Breast epithelium (tissue), 4 donors: ENCODE measurements around the gene SPATA1. TPM values are rescaled to one million over a fixed set of nuclear protein-coding genes. Genes with fewer than 3 reads are reported as not detected.

Experiments used
- DNase-seq, 2 donors: peaks; one replicate each; pipeline ENCODE4 v3.0.0-alpha.2; 2019; ENCODE audit warnings: low spot score in 2 of 2
- H3K27ac ChIP-seq, 2 donors: fragments of 200-600 bp; sonication (generic) in 1 of 2; one replicate each; pipeline ENCODE4 v1.5.1; 2016 to 2019; ENCODE audit warnings: mild to moderate bottlenecking in 1 of 2
- H3K27me3 ChIP-seq, 2 donors: fragments of 200-600 bp; sonication (generic) in 1 of 2; one replicate each; pipeline versions ENCODE4 v1.5.1 to v1.6.0; 2017 to 2019; ENCODE audit warnings: control low read depth in 1 of 2, mild to moderate bottlenecking in 1 of 2
- H3K36me3 ChIP-seq: fragments of 200-600 bp; one replicate; pipeline ENCODE4 v1.5.1; 2019
- H3K4me1 ChIP-seq, 2 donors: fragments of 200-600 bp; sonication (generic); one replicate each; pipeline ENCODE4 v1.5.1; 2016 to 2019; ENCODE audit warnings: control low read depth in 1 of 2
- H3K4me3 ChIP-seq, 3 donors: fragments of 200-600 bp; sonication (generic); 1 replicate in 2 of 3; 2 replicates in 1 of 3; pipeline ENCODE4 v1.5.1; 2016 to 2019; ENCODE audit warnings: mild to moderate bottlenecking in 3 of 3, moderate library complexity in 2 of 3
- H3K9me3 ChIP-seq, 2 donors: fragments of 200-600 bp; sonication (generic) in 1 of 2; one replicate each; pipeline ENCODE4 v1.5.1; 2016 to 2019; ENCODE audit warnings: control low read depth in 1 of 2
- CTCF ChIP-seq, 3 donors: fragments of 450-650 bp; IDR thresholded peaks; one replicate each; pipeline ENCODE4 v1.5.1; 2016 to 2017; ENCODE audit warnings: antibody characterized with exemption in 3 of 3, mild to moderate bottlenecking in 3 of 3, moderate library complexity in 3 of 3
- POLR2A ChIP-seq: fragments of 450-650 bp; IDR thresholded peaks from one replicate; pipeline ENCODE4 v1.6.1; 2016; ENCODE audit warnings: antibody characterized with exemption, mild to moderate bottlenecking, moderate library complexity
- POLR2AphosphoS5 ChIP-seq, 3 donors: sonication (generic); formaldehyde crosslinking; IDR thresholded peaks; one replicate each; pipeline ENCODE4 v1.6.1; 2017; ENCODE audit warnings: antibody characterized with exemption in 3 of 3
- intact Hi-C: fragments of 100-400 bp; cut with DNase I; formaldehyde crosslinking; loops from one replicate; pipeline ENCODE4 v1.15.1; 2023; ENCODE audit warnings: low total_unique reads
- total RNA-seq, 3 donors: library from RNA; depleted of rRNA; stranded (reverse); fragments of >200 nt; gene quantifications; one replicate each; pipeline ENCODE4 v1.1.0, GENCODE V29; 2016

SPATA1 gene
- total RNA-seq, 3 donors from 2014 or later: 0.16 to 1.0 (median 0.33) TPM

GRCh38 chr1:84550826-84551225 lies 44.6 kb downstream of the SPATA1 start:
- TF ChIP-seq CTCF (IDR thresholded peaks at IDR 0.05) (no peak), POLR2A (no peak), POLR2AphosphoS5 (IDR thresholded peaks at IDR 0.05) (no peak)
- H3K9me3 ChIP-seq: no peaks in the 10 kb centered on the region
- DNase-seq: no peak
- H3K4me3 ChIP-seq: no peak overlapping the region
- H3K4me1 ChIP-seq: no peaks in the 10 kb centered on the region
- no peaks in the 10 kb centered on the region for H3K27me3 ChIP-seq
- H3K27ac ChIP-seq: no peak overlapping the region
- intact Hi-C loops: no loop called here
- no peaks in the 10 kb centered on the region for H3K36me3 ChIP-seq

- no peak overlapping the region for H3K4me3 ChIP-seq
- TF ChIP-seq CTCF (IDR thresholded peaks at IDR 0.05) (no peak), POLR2AphosphoS5 (IDR thresholded peaks at IDR 0.05) (no peak), POLR2A (no peak)
- DNase-seq: no peak
- no peaks in the 10 kb centered on the region for H3K27me3 ChIP-seq
- H3K27ac ChIP-seq: no peak overlapping the region
- no peaks in the 10 kb centered on the region for H3K9me3 ChIP-seq
- intact Hi-C loops: no loop called here
- H3K36me3 ChIP-seq: no peaks in the 10 kb centered on the region
- no peaks in the 10 kb centered on the region for H3K4me1 ChIP-seq
Measured at GRCh38 chr1:84569216-84569615, 63.0 kb downstream of the SPATA1 start.

GRCh38 chr1:84570436-84571149 lies 64.4 kb downstream of the SPATA1 start:
- Histone ChIP-seq H3K4me1 (no peaks in the 10 kb centered on the region), H3K36me3 (no peaks in the 10 kb centered on the region), H3K27ac (no peak overlapping the region), H3K9me3 (no peaks in the 10 kb centered on the region), H3K27me3 (no peaks in the 10 kb centered on the region), H3K4me3 (no peak overlapping the region)
- TF ChIP-seq POLR2A (no peak), CTCF (IDR thresholded peaks at IDR 0.05) (no peak), POLR2AphosphoS5 (IDR thresholded peaks at IDR 0.05) (no peak)
- intact Hi-C loops: loop anchor here (10.0 kb wide), 1 partner anchor 66 kb away; the partner anchor contains the start of genes GNG5 and SPATA1
- no peak for DNase-seq

- Histone ChIP-seq H3K36me3 (no peaks in the 10 kb centered on the region), H3K4me1 (no peaks in the 10 kb centered on the region), H3K9me3 (no peaks in the 10 kb centered on the region), H3K27ac (no peak overlapping the region), H3K27me3 (no peaks in the 10 kb centered on the region), H3K4me3 (no peak overlapping the region)
- no peak for DNase-seq
- TF ChIP-seq CTCF (IDR thresholded peaks at IDR 0.05): no peak
- no peak for TF ChIP-seq POLR2A
- no peak for TF ChIP-seq POLR2AphosphoS5 (IDR thresholded peaks at IDR 0.05)
- intact Hi-C loops: loop anchor here (10.0 kb wide), 1 partner anchor 66 kb away; the partner anchor contains the start of genes GNG5 and SPATA1
Measured at GRCh38 chr1:84571150-84571535, 65.0 kb downstream of the SPATA1 start.

- Histone ChIP-seq H3K36me3 (no peaks in the 10 kb centered on the region), H3K4me1 (no peaks in the 10 kb centered on the region), H3K9me3 (no peaks in the 10 kb centered on the region), H3K4me3 (peak overlapping the region; percentile 57 to 78 (median 75)), H3K27ac (peak overlapping the region; percentile 94 to 97), H3K27me3 (no peaks in the 10 kb centered on the region)
- DNase-seq: no peak
- TF ChIP-seq POLR2AphosphoS5 (IDR thresholded peaks at IDR 0.05) (no peak), CTCF (IDR thresholded peaks at IDR 0.05) (no peak), POLR2A (no peak)
- intact Hi-C loops: loop anchor here (10.0 kb wide), 1 partner anchor 69 kb away; the partner anchor contains the start of genes GNG5 and SPATA1
Measured at GRCh38 chr1:84573481-84573966, 67.3 kb downstream of the SPATA1 start.
